GM18519 (cell line): ENCODE results near the gene SLC38A10.
A peak's percentile ranks its signal among the peaks of the same experiment; 100 is the strongest.
"Not testable (repeated sequence)": the region's sequence is repeated elsewhere in the genome, so short reads cannot be mapped to it uniquely, and the experiment has no call there.

Source experiments
- ATAC-seq: cut with Tn5 transposase; IDR thresholded peaks from one replicate; pipeline ENCODE4 v1.9.1; 2021; ENCODE audit warnings: mild to moderate bottlenecking, moderate library complexity; ENCODE audit not compliant: unreplicated experiment, low FRiP score

The SLC38A10 gene

GRCh38 chr17:81233811-81234505, 61.1 kb downstream of the SLC38A10 start:
- ATAC-seq, result no peak

GRCh38 chr17:81233316-81233715, 61.8 kb downstream of the SLC38A10 start:
- no peak for ATAC-seq

DNA sequence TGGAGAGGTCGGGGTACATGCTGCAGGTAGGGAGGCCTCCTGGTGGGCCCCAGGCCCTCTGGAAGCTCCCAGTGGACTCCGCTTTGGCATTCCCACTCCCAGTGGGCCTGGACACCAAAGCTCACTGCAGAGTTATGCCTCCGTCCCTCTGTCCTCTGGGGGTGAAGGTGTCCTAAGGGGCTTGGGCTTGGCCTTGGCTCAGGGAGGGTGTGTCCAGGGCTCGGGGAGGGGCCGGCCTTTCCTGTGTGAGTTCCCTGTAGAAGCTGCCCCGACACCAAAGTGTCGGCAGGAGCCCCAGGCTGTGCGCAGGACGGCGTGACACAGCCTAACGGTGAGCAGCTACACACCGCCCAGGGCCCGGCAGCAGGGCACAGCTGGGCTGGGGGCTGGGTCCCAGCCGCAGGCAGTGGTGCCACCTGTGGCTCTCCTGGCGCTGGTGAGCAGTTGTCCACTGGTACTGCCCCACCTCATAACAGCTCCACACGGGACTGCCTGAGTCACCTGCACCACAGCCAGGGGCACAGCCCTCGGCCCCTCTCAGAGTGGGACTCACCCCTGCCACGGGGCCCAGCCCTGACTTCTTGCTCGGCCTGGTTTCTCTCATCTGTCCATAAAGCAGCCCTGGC, 62.4 kb downstream of the SLC38A10 start:
- no peak for ATAC-seq

DNA sequence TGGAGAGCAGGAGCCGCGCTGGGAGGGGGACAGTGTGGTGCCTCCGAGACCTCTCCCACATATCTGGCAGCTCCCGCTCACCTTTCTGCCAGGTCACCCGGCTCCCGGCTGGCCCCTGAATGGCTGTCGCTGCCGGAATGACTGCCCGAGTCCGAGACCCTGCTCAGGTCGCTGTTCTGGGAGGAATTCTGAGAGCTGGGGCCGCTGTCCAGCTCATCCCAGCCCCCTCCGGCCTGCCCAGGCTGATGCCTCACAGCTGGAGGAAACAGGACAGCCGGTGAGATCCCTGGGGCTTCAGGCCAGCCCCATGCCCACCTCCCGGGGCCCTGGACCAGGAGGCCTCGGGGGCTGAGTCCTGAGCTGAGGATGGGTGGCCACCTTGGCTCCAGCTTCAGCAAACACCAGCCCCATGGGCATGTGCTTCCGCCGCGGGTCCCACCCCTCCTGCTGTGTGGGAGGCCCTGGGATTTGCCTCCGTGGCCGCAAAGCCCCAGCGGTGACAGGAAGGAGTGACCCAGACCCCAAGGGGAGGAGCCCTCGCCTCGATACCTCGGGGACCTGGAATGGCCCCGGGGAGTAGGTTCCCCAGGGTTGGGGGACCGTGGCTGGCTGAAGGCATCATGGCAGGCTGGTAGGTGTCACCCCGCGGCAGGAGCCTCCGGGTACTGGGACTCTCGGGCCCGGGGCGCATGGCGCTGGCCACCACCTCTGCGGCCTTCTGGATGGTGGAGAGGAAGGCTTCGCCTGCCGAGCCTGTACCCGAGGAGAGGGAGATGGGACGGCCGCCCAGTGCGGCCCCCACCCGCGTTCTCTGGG, 63.1 kb downstream of the SLC38A10 start:
- no peak for ATAC-seq

- no peak for ATAC-seq
These were observed 63.9 kb downstream of the SLC38A10 start for GRCh38 chr17:81231121-81231645.

DNA sequence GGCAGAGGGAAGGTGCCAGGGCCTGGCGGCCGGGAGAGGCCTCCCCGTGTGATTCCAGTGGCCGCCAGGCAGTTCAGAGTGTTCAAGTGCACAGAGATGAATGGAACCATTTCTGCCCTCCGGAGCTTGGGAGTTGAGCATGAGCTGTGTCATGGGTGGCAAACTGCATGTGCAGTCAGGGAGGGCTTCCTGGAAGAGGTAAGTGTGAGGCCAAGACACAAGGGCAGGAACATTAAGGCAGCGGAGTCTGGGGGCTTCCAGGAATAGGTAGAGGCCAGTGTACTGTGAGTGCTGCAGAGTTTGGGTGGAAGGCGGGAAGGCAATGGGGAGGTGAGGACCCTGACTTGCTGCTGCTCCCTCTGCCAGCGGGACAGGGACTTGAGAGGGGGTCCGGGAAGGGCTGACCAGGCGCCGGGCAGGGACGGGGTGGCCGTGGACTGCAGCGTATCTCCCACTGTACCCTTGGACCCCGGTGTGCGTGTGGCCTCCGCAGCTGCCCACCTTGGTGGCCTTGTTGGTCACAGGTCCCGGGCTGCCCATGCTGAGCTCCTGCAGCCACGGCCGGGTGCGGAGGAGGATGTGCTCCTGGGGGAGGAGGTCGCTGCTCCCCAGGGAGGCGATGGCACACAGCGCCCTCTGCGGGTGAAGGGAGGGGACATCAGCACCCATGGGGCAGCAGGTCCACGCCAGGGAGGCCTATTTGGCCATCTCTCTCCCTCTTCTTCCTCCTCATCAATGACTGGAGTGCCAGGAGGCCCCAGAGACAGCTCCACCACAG, 64.9 kb downstream of the SLC38A10 start:
- ATAC-seq, result no peak

DNA sequence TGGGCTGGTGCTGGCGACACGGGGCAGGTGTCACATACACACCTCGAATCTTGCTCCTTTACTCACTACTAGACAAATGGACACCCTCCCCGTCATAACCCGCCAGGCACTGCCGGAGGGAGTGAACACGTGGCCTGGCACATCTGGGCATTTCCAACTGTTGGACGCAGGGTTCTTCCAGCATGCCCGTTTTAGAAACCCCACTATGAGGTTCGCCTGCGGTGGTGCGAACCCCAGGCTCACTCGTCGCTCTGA, 65.5 kb downstream of the SLC38A10 start:
- ATAC-seq, result no peak

DNA sequence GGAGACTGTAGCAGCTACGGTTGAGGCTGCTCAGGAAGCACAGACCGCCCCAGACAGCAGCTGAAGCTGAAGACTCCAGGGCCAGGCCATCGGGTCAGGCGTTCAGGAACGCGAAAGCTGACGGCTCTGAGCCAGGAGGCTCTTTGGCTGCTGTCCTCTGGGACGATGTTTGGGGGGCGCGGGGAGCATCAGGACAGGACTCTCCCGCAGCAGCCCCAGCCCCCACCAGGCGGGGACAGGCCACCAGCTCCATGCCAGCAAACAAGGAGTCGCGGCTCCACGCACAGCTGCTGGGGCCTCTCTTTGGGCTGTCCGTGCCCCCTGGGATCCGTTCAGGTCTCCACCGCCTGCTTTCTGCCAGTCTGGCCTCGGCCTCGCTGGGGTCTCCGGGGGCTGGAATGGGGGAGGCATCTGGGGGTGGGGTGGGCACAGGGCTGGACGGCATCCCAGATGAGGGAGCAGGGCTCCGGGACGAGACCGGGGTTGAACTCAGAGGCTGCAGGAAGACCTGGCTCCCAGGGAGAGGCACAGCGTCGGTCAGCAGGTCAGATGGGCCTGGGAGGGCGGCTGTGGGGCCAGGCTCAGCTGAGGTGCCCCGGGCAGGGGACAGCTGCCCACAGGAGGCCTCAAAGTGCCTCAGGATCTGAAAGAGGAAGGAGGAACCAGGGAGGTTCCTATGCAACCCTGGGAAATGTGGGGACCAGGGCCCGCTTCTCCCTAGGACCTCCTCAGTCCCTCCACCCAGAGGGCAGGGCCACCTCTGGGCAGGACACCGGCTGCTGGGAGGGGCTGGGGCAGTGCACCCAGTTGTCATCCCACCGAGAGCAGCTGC, 66.1 kb downstream of the SLC38A10 start:
- ATAC-seq, result no peak

DNA sequence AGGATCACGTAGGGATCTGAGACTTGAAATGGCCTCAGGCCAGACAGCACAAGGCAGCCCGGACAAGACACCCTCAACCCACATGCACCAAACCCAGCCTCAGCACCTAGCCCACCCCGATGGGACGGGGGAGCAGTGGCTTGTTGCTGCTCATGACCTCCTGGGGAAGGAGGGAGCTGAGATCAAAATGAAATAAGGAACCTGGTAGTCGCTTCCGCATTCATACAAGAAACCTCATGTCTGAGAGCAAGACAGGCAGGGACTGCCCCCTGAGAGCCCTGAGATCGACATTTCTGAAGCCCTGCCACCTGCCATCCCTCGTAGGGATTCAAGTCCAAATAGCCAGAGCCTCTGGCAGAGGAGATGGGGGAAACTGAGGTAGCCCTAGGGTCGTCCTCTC, 66.7 kb downstream of the SLC38A10 start:
- ATAC-seq, result no peak

GRCh38 chr17:81227630-81228029, 67.5 kb downstream of the SLC38A10 start:
- ATAC-seq, result not testable (repeated sequence)

DNA sequence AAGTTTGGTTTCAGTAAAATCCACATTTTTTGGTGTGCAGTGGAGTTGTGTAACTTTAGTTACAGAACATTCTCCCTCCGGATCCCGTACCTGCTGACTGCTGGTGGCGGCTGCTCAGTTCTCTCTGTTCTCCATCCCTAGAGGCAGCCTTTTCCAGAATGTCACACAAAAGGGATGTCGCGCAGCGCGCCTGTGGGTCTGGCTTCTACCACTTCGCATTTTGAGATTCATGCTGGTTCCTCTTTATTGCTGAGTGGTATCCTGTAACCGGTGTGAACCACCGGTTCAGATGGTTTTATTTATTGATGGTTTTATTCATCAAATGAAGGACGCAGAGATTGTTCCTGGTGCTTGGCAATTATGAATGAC, 71.4 kb downstream of the SLC38A10 start:
- ATAC-seq, result no peak

DNA sequence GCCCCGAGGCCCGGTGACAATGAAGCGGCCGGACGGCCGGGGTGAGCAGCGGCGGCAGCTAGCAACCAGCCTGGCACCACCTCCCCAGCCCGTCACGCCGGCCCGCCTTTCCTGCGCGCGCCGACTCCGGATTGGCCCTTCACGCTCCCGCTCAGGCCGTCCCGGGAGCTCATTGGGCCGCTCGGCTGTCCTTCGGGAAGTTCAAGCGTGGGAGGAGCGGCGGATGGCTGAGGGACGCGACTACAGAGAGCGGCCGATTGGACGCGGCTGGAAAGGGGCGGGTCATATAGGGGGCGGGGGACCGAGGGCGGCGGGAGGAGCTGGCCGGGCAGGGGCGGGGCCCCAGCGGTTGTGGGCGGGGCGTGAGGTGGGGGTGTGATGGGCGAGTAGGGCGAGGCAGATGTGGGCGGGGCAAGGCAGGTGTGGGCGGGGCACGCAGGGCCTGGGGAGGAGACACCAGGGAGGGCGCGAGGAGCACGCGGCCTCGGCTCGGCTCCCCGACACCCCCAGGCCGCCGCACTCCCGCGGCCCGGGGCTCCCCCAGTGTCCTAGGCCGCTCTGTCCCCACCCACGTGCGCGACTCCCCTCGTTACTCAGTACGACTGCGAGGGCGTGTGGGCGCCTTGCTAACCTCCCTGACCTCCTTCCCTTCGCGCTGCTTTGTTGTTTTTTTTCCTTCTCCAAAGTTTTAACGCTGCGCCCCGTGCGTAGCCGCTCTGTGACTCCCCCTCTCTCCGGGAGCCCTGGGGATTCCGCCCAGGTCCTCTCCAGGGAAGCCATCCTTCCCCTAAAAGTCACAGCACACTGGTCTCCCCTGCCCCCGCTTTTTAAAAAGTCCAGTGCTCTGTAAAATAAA, 72.0 kb downstream of the SLC38A10 start, which contains the start of gene CEP131:
Gene CEP131 (minus strand): TSS at position 60 of the 856 bp plus-strand sequence. CDS start 2,909 bp downstream, outside the sequence.
- ATAC-seq, result peak; percentile 74

- no peak for ATAC-seq
These were observed 72.5 kb downstream of the SLC38A10 start for GRCh38 chr17:81222620-81222905.

- ATAC-seq, result no peak
These were observed 73.1 kb downstream of the SLC38A10 start for GRCh38 chr17:81221842-81222619.

GRCh38 chr17:81221371-81221841, 73.7 kb downstream of the SLC38A10 start:
- no peak for ATAC-seq

DNA sequence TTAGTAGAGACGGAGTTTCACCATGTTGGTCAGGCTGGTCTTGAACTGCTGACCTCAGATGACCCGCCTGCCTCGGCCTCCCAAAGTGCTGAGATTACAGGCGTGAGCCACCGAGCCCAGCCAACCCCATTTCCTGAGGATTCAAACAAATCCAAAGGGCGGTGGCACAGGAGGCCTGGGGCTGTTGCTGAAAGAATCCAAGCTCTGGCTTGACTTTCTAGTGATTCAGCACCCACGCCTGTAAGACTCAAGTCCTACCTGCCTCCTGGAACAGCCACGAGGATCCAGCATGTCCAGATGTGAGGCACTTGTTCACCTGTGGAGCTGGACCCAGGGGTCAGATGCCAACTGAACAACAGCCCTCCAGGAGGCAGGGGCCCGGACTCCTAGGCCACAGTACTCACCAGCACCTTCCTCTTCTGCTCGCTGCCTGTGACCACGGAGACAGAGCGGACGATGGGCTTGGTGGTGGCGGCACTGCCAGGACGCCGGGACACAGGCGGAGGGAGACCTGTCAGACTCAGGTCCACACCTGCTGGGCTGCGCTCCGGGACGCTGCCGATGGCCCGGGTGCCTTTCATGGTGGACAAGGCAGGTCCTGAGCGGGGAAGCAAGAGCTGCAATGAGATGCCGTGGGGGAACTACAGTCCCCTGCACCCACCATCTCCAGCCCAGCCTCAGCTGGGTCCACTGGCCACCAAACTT, 75.5 kb downstream of the SLC38A10 start:
- ATAC-seq, result no peak

- no peak for ATAC-seq
These were observed 76.1 kb downstream of the SLC38A10 start for GRCh38 chr17:81218991-81219390.

DNA sequence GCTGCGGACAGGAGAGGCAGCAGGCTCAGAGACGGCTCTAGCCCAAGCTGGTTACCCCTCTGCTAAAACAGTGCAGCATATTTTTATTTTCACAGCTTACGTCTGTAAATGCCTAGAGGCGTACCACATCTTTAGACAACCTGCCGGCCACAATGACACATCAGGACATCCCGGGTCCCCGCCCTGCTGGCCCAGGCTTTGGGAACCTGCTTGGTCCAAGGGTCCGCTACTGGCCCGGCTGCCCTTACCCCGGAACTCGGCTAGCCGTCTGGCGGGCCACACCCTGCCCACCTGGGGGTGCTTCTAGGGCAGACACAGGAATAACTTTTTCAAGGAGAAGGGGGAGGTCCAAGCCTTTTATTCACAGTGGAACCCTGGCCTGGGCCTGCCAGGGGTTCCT, 76.6 kb downstream of the SLC38A10 start:
- no peak for ATAC-seq
